AG04450 (cell line): ENCODE results near the gene NDUFAF3. TPM values are rescaled to one million over a fixed set of nuclear protein-coding genes. Genes with fewer than 3 reads are reported as not detected.

Experiments used
- CTCF ChIA-PET: fragments of 300-600, 350-600 bp; formaldehyde crosslinking; extraction: SDS; loops from one replicate; lab custom pipeline; 2022; ENCODE audit warnings: antibody characterized with exemption, inconsistent platforms; lab: Charles Lee
- POLR2A ChIA-PET: fragments of 350-600 bp; formaldehyde crosslinking; extraction: SDS; loops from one replicate; lab custom pipeline; 2021; ENCODE audit warnings: antibody characterized with exemption, inconsistent platforms; lab: Yijun Ruan, JAX
- DNase-seq: peaks from one replicate; pipeline ENCODE4 v3.0.0-alpha.2; 2011; ENCODE audit warnings: low read depth, low spot score
- H3K27ac ChIP-seq: one replicate; pipeline ENCODE4 v1.5.1; 2012; ENCODE audit warnings: low read depth, low read length, control low read depth
- H3K27me3 ChIP-seq: one replicate; pipeline ENCODE4 v1.6.0; 2012; ENCODE audit warnings: low read length; ENCODE audit not compliant: control insufficient read depth, insufficient read depth
- H3K4me3 ChIP-seq: 2 replicates; pipeline ENCODE4 v1.5.1; 2011; ENCODE audit warnings: mild to moderate bottlenecking, low read depth, low read length, control low read depth
- H3K9me3 ChIP-seq: 2 replicates; pipeline ENCODE4 v1.5.1; 2012; ENCODE audit warnings: low read length; ENCODE audit not compliant: control insufficient read depth, insufficient read depth
- CTCF ChIP-seq: IDR thresholded peaks from 2 replicates; pipeline ENCODE4 v1.5.1; 2011; ENCODE audit warnings: low read depth, low read length, control low read depth, inconsistent platforms
- polyA plus RNA-seq: library from polyadenylated mRNA; depleted of rRNA; stranded (reverse); fragments of >200 nt; gene quantifications from 2 replicates; pipeline ENCODE4 v1.2.3, GENCODE V29; 2011; rRNA removed
- small RNA-seq: library from RNA; depleted of rRNA; stranded (forward); fragments of <200 nt; gene quantifications from one replicate; pipeline ENCODE3, GENCODE V24; 2012; ENCODE audit warnings: low read depth; ENCODE audit not compliant: insufficient read length

The NDUFAF3 gene
- polyA plus RNA-seq, 1 experiment: 47.0 TPM

- Histone ChIP-seq H3K27me3 (no peaks in the 10 kb centered on the region), H3K9me3 (no peaks in the 10 kb centered on the region), H3K4me3 (no peak overlapping the region), H3K27ac (no peak overlapping the region)
- DNase-seq: no peak
- no peak for TF ChIP-seq CTCF
- ChIA-PET CTCF (no interaction called here), POLR2A (no interaction called here)
These were observed 35.3 kb downstream of the NDUFAF3 start for GRCh38 chr3:49057268-49057667.

- Histone ChIP-seq H3K4me3 (no peak overlapping the region), H3K9me3 (no peaks in the 10 kb centered on the region), H3K27ac (no peak overlapping the region), H3K27me3 (no peaks in the 10 kb centered on the region)
- POLR2A ChIA-PET: no interaction called here
- CTCF ChIA-PET: no interaction called here
- DNase-seq: no peak
- TF ChIP-seq CTCF: no peak
These were observed 36.1 kb downstream of the NDUFAF3 start for GRCh38 chr3:49058011-49058410.

Small RNA genes within 50 kb of the gene (small RNA-seq; reads per million reads assigned to genes)
- gene MIR191 (10,183 reads per million, percentile 99 among the genes with 10 or more reads in this experiment), gene MIR425 (3,827 reads per million, percentile 98 among the genes with 10 or more reads in this experiment)

Other genes with a start within 250 kb of the NDUFAF3 start
- gene PRKAR2A, start 174.2 kb upstream of the NDUFAF3 start, polyA plus RNA-seq: 19.6 and 20.7 TPM in 2 replicates
- 26.6 and 30.0 TPM in 2 replicates for gene SLC25A20, start 123.2 kb upstream of the NDUFAF3 start, polyA plus RNA-seq
- 77.2 and 77.5 TPM in 2 replicates for gene ARIH2, start 103.3 kb upstream of the NDUFAF3 start, polyA plus RNA-seq
- 18.2 and 22.5 TPM in 2 replicates for gene P4HTM, start 31.9 kb upstream of the NDUFAF3 start, polyA plus RNA-seq
- 101 and 117 TPM in 2 replicates for gene WDR6, start 14.7 kb upstream of the NDUFAF3 start, polyA plus RNA-seq
- 42.4 and 55.6 TPM in 2 replicates for gene DALRD3, start 3.5 kb upstream of the NDUFAF3 start, polyA plus RNA-seq
- 268 and 284 TPM in 2 replicates for gene IMPDH2, start 7.3 kb downstream of the NDUFAF3 start, polyA plus RNA-seq
- 68.6 and 69.7 TPM in 2 replicates for gene QRICH1, start 72.0 kb downstream of the NDUFAF3 start, polyA plus RNA-seq
- gene QARS1, start 82.6 kb downstream of the NDUFAF3 start, polyA plus RNA-seq: 209 and 305 TPM in 2 replicates
- gene USP19, start 98.7 kb downstream of the NDUFAF3 start, polyA plus RNA-seq: 33.3 and 37.7 TPM in 2 replicates
- 470 and 674 TPM in 2 replicates for gene LAMB2, start 110.9 kb downstream of the NDUFAF3 start, polyA plus RNA-seq
- gene CCDC71, start 144.2 kb downstream of the NDUFAF3 start, polyA plus RNA-seq: 19.6 and 27.7 TPM in 2 replicates
- gene KLHDC8B, start 149.5 kb downstream of the NDUFAF3 start, polyA plus RNA-seq: 20.7 and 21.2 TPM in 2 replicates